D341Med (cell line): ENCODE measurements around the gene PSMC2.

Experiments
- DNase-seq: peaks from one replicate; pipeline ENCODE4 v3.0.0; 2012; ENCODE audit warnings: low spot score

PSMC2 gene

GRCh38 chr7:103347507-103348267, at the start of gene PSMC2:
PSMC2 (plus strand) TSS chr7:103347643; CDS start chr7:103347712, 69 bp downstream.
- DNase-seq: peak; percentile 77

DNA sequence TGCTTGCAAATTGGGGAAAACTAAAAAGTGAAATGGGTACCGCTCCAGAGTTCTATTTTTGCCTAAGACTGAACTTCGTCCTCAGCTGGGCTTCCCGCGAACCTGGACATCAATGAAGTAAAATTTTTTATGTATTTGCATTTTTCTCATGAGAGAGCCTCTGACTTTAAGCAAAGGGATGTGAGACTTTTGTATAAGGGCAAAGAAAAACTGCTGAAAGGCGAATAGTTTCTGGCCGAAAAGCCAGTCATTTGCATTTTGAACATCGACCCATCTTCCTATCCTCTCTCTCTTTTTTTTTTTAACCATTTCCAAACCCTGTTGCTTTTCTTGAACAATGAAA, 49.6 kb upstream of the PSMC2 start:
- no peak for DNase-seq

GRCh38 chr7:103299660-103300059, 47.8 kb upstream of the PSMC2 start:
- no peak for DNase-seq

DNA sequence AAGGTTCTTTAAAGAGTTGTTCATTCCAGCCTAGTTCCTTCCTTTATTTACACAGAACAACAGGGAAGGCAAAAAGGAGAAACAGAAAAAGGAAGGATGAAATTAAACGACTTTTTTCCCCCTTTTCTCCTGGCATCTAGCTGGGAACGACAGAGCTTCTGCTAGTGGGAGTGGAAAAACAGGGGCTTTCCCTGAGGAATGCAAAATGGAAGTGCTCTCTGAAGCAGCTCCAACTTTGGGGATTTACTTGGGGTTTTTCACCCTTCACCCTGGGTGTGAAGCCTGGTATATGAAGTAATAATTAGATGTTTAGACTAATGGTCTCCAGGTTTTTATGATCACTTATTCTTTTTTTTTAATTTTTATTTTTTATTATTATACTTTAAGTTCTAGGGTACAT, 46.0 kb upstream of the PSMC2 start:
- no peak for DNase-seq

DNA sequence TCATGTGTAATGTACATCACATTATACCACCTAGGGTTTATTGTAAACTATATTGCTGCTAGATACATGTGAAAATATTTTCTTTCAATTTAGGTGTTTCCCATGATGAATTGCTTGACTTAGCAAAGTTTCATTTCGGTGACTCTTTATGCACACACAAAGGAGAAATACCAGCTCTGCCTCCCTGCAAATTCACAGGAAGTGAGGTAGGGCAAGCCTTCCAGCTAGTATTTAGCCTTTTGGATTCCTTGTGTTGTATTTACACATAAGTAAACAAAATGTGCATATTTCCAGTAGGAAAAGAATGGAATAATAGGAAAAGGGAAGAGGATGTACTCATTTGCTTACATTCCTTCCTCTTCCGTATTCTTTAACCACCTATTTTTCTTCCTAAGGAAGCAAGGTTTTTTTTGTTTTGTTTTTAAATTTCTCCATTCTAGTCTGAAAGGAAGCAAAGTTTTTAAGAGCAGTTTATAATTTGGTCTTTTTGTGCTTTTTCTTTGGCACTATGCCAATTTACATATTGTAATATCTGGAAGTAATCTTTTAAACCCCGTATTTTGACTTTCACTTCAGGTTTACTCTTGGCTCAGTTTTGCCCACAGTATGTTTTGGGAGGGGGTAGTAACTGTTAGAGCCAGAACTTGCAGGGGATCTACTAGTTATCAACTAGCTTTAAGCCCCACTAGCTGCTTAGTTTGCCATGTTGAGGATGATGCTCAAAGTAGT, 39.8 kb upstream of the PSMC2 start:
- no peak for DNase-seq

DNA sequence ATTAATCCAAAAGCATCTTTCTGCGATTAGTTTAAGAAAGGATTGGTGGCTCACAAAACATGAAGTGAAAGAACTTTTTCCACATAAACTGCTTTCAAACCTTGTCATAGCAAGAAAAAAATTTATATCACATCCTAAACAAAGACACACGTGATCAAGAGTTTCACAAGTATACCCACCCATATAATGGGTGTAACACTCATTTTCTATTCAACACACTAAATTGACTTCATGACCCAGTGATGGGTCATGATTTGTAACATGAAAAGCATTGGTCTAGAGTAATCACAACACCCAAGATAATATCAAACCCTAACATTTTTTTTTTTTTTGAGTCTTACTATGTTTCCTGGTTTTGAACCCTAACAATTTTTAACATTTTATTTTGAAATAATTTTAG, 32.6 kb upstream of the PSMC2 start:
- no peak for DNase-seq

GRCh38 chr7:103316380-103316941, 31.0 kb upstream of the PSMC2 start:
- no peak for DNase-seq

DNA sequence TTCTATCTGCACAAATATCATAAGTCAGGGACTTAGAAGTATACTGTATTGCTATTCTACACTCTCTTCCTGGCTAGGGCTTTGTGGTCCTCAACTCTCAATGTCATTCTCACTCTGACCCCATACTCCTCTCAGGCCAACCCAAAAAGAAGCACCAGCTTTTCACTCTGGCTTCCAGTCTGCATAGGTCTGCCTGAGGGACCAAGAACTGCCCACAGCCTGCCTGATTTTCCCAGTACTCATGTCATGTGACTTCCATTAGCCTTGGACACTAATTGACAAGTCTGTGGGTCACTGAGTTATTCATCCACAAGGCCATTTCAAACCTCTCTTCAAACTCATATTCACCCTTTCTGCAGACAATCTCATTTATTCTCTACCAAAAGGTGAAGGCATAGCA, 30.4 kb upstream of the PSMC2 start:
- DNase-seq: no peak

DNA sequence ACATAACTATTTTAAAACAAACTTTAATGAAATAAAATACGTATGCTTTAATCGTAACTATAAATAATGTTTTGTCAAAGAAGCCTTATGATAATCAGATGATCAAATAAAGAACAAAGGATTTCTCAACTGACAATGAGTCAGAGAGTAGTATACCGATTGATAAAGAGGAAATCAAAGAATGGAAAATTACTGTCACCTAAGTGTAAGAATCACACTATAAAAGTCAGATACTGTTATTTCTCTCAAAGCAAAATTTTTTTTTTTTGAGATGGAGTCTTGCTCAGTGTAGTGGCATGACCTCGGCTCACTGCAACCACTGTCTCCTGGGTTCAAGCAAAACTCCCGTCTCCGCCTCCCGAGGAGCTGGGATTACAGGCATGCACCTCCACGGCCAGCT, 21.7 kb upstream of the PSMC2 start:
- DNase-seq: no peak

GRCh38 chr7:103336761-103337160, 10.7 kb upstream of the PSMC2 start:
- DNase-seq: no peak

- DNase-seq: no peak
Observed at GRCh38 chr7:103338864-103339263, 8.6 kb upstream of the PSMC2 start.

- DNase-seq: no peak
Observed at GRCh38 chr7:103341466-103341865, 6.0 kb upstream of the PSMC2 start.

GRCh38 chr7:103343332-103343731, 4.1 kb upstream of the PSMC2 start:
- no peak for DNase-seq

DNA sequence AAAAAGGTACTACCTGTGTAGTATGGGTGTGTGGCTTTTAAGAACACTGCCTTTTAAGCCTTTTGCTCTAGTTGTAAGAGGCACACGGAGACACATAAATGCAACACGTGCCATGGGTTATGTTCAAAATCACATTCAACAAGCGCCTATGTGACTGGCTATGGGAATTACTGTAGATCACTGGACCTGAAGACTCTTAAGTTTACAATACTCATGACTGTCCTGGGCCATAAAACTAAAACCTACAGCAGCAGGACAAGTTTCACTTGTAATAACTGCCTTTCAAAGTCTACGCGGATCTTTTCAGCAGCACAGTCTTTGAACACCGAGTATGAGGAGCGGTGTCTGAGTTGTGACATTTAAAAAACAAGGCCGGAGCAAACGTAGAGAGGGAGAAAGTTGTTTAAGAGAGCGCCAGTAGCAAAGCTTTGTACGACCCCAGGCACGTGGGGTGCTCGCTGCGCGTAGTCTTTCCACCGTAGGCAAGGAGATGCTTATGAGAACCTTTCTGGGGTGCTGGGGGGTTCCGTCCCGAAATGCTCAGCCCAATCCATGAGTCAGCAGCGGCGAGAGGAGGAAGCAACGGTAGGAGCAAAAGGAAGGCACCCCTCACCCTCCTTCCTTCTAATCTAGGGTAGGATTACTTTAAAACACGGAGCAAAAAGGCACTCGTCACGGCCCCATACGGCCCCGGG, 3.5 kb upstream of the PSMC2 start:
- peak; percentile 50 for DNase-seq

- DNase-seq: peak; percentile 89
Observed at GRCh38 chr7:103344453-103345149, 2.8 kb upstream of the PSMC2 start, which contains the start of gene DNAJC2. DNAJC2 (minus strand) TSS chr7:103344767; CDS start chr7:103344622, 145 bp downstream.

- DNase-seq: no peak
Observed at GRCh38 chr7:103346396-103346795, 1.0 kb upstream of the PSMC2 start.

DNA sequence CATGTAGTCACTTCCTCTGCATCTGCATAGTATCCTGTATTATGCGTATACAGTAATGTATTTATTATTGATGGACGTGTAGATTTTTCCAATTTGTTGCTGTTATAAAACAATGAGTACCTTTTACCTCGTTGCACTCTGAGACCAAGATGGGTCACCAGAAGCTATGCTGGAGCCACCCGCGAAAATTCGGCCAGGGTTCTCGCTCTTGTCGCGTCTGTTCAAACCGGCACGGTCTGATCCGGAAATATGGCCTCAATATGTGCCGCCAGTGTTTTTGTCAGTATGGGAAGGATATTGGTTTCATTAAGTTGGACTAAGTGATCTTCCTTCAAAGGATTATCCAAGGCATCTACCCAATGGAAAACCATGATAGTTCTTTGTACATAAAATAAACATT, 1.0 kb downstream of the PSMC2 start:
- no peak for DNase-seq

GRCh38 chr7:103348959-103349358, 1.5 kb downstream of the PSMC2 start:
- DNase-seq: no peak

GRCh38 chr7:103349805-103350204, 2.4 kb downstream of the PSMC2 start:
- no peak for DNase-seq

DNA sequence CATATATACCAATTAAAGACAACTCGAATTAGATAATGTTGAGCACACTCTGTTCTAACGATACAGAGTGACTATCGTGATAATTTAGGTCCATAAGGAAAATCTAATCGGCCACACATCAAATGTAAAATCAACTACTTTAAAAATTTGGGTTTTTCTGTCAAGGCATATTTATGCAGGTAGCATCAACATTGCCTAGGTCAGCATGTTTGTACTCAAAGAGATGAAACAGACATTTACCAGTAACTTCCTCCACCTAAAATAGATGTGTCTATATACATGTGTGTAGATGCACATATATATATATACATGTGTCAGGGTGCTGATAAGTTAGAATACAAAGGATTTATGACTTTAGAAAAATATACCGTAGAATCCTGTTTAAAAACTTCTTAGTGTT, 22.0 kb downstream of the PSMC2 start:
- DNase-seq: no peak

- DNase-seq: no peak
Observed at GRCh38 chr7:103373866-103374643, 26.6 kb downstream of the PSMC2 start.
